ENCODE data around the gene ALAS2. TPM values are rescaled to one million over a fixed set of nuclear protein-coding genes. Genes with fewer than 3 reads are reported as not detected.

The ALAS2 gene
- total and polyA plus RNA-seq, 2 of the 8 experiments (the other 6 are each of a cell fraction or from before 2014, with no cell fraction given), result 0.27 to 0.32 TPM

DNA sequence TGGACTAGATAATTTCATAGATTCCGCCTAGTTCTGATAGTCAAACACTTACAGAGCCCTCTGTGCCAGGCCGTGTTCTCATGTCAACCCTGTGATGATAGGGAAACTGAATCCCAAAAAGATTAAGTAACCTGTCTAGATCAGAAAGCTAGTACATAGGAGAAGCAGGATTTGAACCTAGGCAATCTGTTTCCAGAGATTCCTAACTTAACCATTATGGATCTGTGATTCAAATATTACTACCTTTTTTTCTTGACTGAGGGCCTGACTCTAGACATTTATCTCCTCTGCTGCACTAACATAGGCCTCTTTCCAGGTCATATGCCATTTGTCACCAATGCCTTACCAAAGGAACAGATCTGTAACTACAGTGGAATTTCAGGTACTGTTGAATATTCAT is 1.5 kb downstream of the ALAS2 start:
- TF ChIP-seq KDM5A (IDR thresholded peaks at IDR 0.05; ENCODE audit: low read length) (no peak), RFX5 (IDR thresholded peaks at IDR 0.05; ENCODE audit: borderline replicate concordance, low read depth, low read length) (no peak), TAF7 (optimal IDR thresholded peaks at IDR 0.05; ENCODE audit: borderline replicate concordance, low read depth, low read length) (no peak), CREB1 (IDR thresholded peaks at IDR 0.05) (no peak), PHF8 (conservative IDR thresholded peaks at IDR 0.05; ENCODE audit: low read depth, low read length) (no peak), CEBPB (IDR thresholded peaks at IDR 0.05; ENCODE audit: low read depth, low read length) (no peak), CHD1 (IDR thresholded peaks at IDR 0.05; ENCODE audit: low read depth, low read length) (no peak), POU5F1 (IDR thresholded peaks at IDR 0.05; ENCODE audit: low read depth, low read length) (no peak), CBX8 (IDR thresholded peaks at IDR 0.05; ENCODE audit: borderline replicate concordance, low read depth, low read length) (no peak), JUND (IDR thresholded peaks at IDR 0.05; ENCODE audit: low read length) (no peak)
- Histone ChIP-seq H3K27me3 (replicated peaks in 1 of 4; ENCODE audit: control insufficient read depth in 3 of 4, extremely low read depth in 1 of 4, insufficient read depth in 3 of 4, low read length in 3 of 4) (no peaks in the 10 kb centered on the region), H2BK12ac (ENCODE audit: low read depth, low read length) (no peak overlapping the region), H3K4me2 (ENCODE audit: insufficient read depth in 1 of 2, low read depth in 2 of 2, low read length in 2 of 2) (no peak overlapping the region), H2BK5ac (ENCODE audit: low read depth, low read length) (no peak overlapping the region), H3K27ac (ENCODE audit: low read depth, low read length) (no peak overlapping the region), H3K56ac (replicated peaks; ENCODE audit: insufficient read length, low read depth, low read length) (no peak overlapping the region), H3K9me3 (ENCODE audit: insufficient read depth in 2 of 2, low read depth in 1 of 2, low read length in 1 of 2) (no peaks in the 10 kb centered on the region), H4K8ac (ENCODE audit: extremely low read depth, insufficient read depth, low read length) (no peak overlapping the region), H3K23ac (ENCODE audit: insufficient read length) (no peak overlapping the region), H3K79me2 (ENCODE audit: control insufficient read depth in 1 of 2, insufficient read depth in 2 of 2, low read length in 2 of 2) (no peaks in the 10 kb centered on the region), H3K4me1 (replicated peaks in 1 of 4; ENCODE audit: control insufficient read depth in 3 of 4, insufficient read depth in 4 of 4, low read length in 3 of 4) (peaks cover 0 to 3% (median 0%) of the 10 kb centered on the region in 4 experiments; a peak in 1 of 7 replicates), H3K23me2 (ENCODE audit: low read depth, low read length) (no peaks in the 10 kb centered on the region), H4K91ac (replicated peaks; ENCODE audit: insufficient read length, low read length) (no peak overlapping the region), H3K18ac (ENCODE audit: extremely low read depth, low read length) (no peak overlapping the region), H4K5ac (ENCODE audit: insufficient read length, low read depth, low read length) (no peak overlapping the region), H2BK20ac (ENCODE audit: low read length) (no peak overlapping the region), H3K9ac (replicated peaks in 1 of 4; ENCODE audit: extremely low read depth in 1 of 4, low read depth in 3 of 4, low read length in 3 of 4) (no peak overlapping the region), H2BK120ac (replicated peaks; ENCODE audit: low read depth, low read length) (no peak overlapping the region), H2AFZ (ENCODE audit: low read length) (no peak overlapping the region), H2AK5ac (ENCODE audit: low read depth, low read length) (no peak overlapping the region), H2BK15ac (ENCODE audit: low read length) (no peak overlapping the region), H3K14ac (ENCODE audit: insufficient read length) (no peak overlapping the region), H3K36me3 (ENCODE audit: control insufficient read depth in 2 of 4, insufficient read depth in 4 of 4, low read length in 3 of 4) (no peaks in the 10 kb centered on the region), H3K4me3 (ENCODE audit: extremely low read depth in 1 of 4, insufficient read depth in 2 of 4, low read depth in 3 of 4, low read length in 4 of 4) (no peak overlapping the region), H3K79me1 (ENCODE audit: low read depth, low read length) (no peaks in the 10 kb centered on the region), H3K4ac (replicated peaks; ENCODE audit: insufficient read length, low read depth, low read length) (no peak overlapping the region), H4K20me1 (replicated peaks in 1 of 2; ENCODE audit: control insufficient read depth in 1 of 2, insufficient read depth in 2 of 2, low read length in 2 of 2) (no peaks in the 10 kb centered on the region)
- ChIA-PET CTCF (ENCODE audit: partially characterized antibody) (no interaction called here), POLR2A (ENCODE audit: partially characterized antibody) (interaction anchor here (1.0 kb wide), 1 partner anchor 219 kb away, joined by 3 read pairs; no protein-coding TSS in a partner anchor)
- WGBS, 2 experiments (ENCODE audit: extremely low coverage in 1 of 2, insufficient coverage in 1 of 2, insufficient read length in 1 of 2, insufficient replicate concordance in 2 of 2, low coverage in 1 of 2, low lambda C conversion rate in 2 of 2, missing lambda C conversion rate in 1 of 2), result 85% methylated on average over 2 of the region's 2 CpGs; no CpG with 5 or more reads in 1 of the 2 experiments
- DNase-seq (ENCODE audit: low read depth in 1 of 2, low spot score in 2 of 2) (no peak), FAIRE-seq (no peak)
